RWPE2 (cell line): ENCODE measurements around the gene TRMT2A.

ENCODE experiments used
- ATAC-seq: fragments of 200-7000 bp; cut with Tn5 transposase; 3 replicates; pipeline ENCODE4 v1.9.1; 2021; ENCODE audit warnings: low read depth
- DNase-seq: peaks from one replicate; pipeline ENCODE4 v3.0.0-alpha.2; 2020; ENCODE audit warnings: low spot score
- H3K27ac ChIP-seq: fragments of 450-650 bp; 2 replicates; pipeline ENCODE4 v1.5.1; 2017; ENCODE audit warnings: mild to moderate bottlenecking; ENCODE audit not compliant: poor library complexity, severe bottlenecking
- H3K27me3 ChIP-seq: fragments of 250-450 bp; sonication (Bioruptor Pico); 2 replicates; pipeline ENCODE4 v1.5.1; 2021; ENCODE audit warnings: mild to moderate bottlenecking, moderate library complexity; ENCODE audit not compliant: insufficient read depth, poor library complexity, severe bottlenecking
- H3K36me3 ChIP-seq: fragments of 250-450 bp; sonication (Bioruptor Pico); 2 replicates; pipeline ENCODE4 v1.5.1; 2020; ENCODE audit warnings: low read depth, mild to moderate bottlenecking, moderate library complexity
- H3K4me1 ChIP-seq: fragments of 250-450 bp; sonication (Bioruptor Pico); 2 replicates; pipeline ENCODE4 v1.5.1; 2021; ENCODE audit warnings: mild to moderate bottlenecking, moderate library complexity; ENCODE audit not compliant: insufficient read depth, poor library complexity, severe bottlenecking
- H3K4me3 ChIP-seq: fragments of 250-450 bp; sonication (Bioruptor Pico); 2 replicates; pipeline ENCODE4 v1.5.1; 2021; ENCODE audit warnings: mild to moderate bottlenecking, moderate library complexity; ENCODE audit not compliant: severe bottlenecking
- H3K9me3 ChIP-seq: fragments of 250-450 bp; sonication (Bioruptor Pico); 2 replicates; pipeline ENCODE4 v1.5.1; 2021; ENCODE audit warnings: mild to moderate bottlenecking, moderate library complexity; ENCODE audit not compliant: severe bottlenecking
- CTCF ChIP-seq: fragments of 450-650 bp; IDR thresholded peaks from one replicate; pipeline ENCODE4 v1.5.1; 2017; ENCODE audit warnings: mild to moderate bottlenecking, moderate library complexity; ENCODE audit not compliant: poor library complexity, severe bottlenecking

TRMT2A gene

GRCh38 chr22:20106205-20106848 is 10.7 kb downstream of the TRMT2A start:
- Histone ChIP-seq H3K4me1 (no peaks in the 10 kb centered on the region), H3K27ac (no peak overlapping the region), H3K27me3 (no peaks in the 10 kb centered on the region), H3K36me3 (peaks cover 95% of the 10 kb centered on the region), H3K9me3 (peaks cover 2% of the 10 kb centered on the region), H3K4me3 (no peak overlapping the region)
- TF ChIP-seq CTCF, result no peak
- no peak for ATAC-seq
- no peak for DNase-seq

- H3K4me1 ChIP-seq, result no peaks in the 10 kb centered on the region
- H3K9me3 ChIP-seq, result no peaks in the 10 kb centered on the region
- TF ChIP-seq CTCF, result no peak
- H3K4me3 ChIP-seq, result no peak overlapping the region
- peaks cover 94% of the 10 kb centered on the region for H3K36me3 ChIP-seq
- ATAC-seq (no peak), DNase-seq (no peak)
- no peak overlapping the region for H3K27ac ChIP-seq
- no peaks in the 10 kb centered on the region for H3K27me3 ChIP-seq
These were observed 11.4 kb downstream of the TRMT2A start for GRCh38 chr22:20105456-20106204.

GRCh38 chr22:20102203-20102780 is 14.7 kb downstream of the TRMT2A start:
- Histone ChIP-seq H3K9me3 (no peaks in the 10 kb centered on the region), H3K4me1 (no peaks in the 10 kb centered on the region), H3K27me3 (no peaks in the 10 kb centered on the region), H3K27ac (no peak overlapping the region), H3K36me3 (peaks cover 96% of the 10 kb centered on the region), H3K4me3 (no peak overlapping the region)
- ATAC-seq (no peak), DNase-seq (no peak)
- no peak for TF ChIP-seq CTCF

GRCh38 chr22:20101638-20102037 is 15.4 kb downstream of the TRMT2A start:
- Histone ChIP-seq H3K27me3 (no peaks in the 10 kb centered on the region), H3K27ac (no peak overlapping the region), H3K9me3 (peaks cover 1% of the 10 kb centered on the region), H3K36me3 (peaks cover 96% of the 10 kb centered on the region), H3K4me3 (no peak overlapping the region), H3K4me1 (no peaks in the 10 kb centered on the region)
- DNase-seq (no peak), ATAC-seq (no peak)
- no peak for TF ChIP-seq CTCF
